K562 (cell line): Measurements from ENCODE around the gene ZNF668. TPM values are rescaled to one million over a fixed set of nuclear protein-coding genes. Genes with fewer than 3 reads are reported as not detected.

ENCODE experiments used
- OTX1 ChIP-seq: fragments of 450-650 bp; formaldehyde crosslinking; IDR thresholded peaks from 2 replicates; pipeline ENCODE4 v1.4.0; 2022; ENCODE audit warnings: mild to moderate bottlenecking
- PHTF2 ChIP-seq: fragments of 250-450 bp; sonication (Bioruptor Pico); IDR thresholded peaks from 2 replicates; pipeline ENCODE4 v1.5.0; 2021; ENCODE audit warnings: mild to moderate bottlenecking
- POLR2H ChIP-seq: IDR thresholded peaks from 2 replicates; pipeline ENCODE4 v1.6.1; 2016; ENCODE audit warnings: missing genetic modification characterization, low read depth, mild to moderate bottlenecking, control low read depth, missing compliant biosample characterization, moderate library complexity
- WHSC1 ChIP-seq: IDR thresholded peaks from one replicate; pipeline ENCODE4 v1.6.1; 2012; ENCODE audit warnings: low read length, control low read depth, inconsistent platforms
- ZNF280B ChIP-seq: fragments of 250-450 bp; sonication (Bioruptor Pico); IDR thresholded peaks from 2 replicates; pipeline ENCODE4 v1.5.1; 2021; ENCODE audit warnings: mild to moderate bottlenecking
- ZNF318 ChIP-seq, 2 experiments: fragments of 450-650 bp; IDR thresholded peaks; 2 replicates each; pipeline ENCODE4 v1.6.1; 2016; ENCODE audit warnings: mild to moderate bottlenecking in 2 of 2, borderline replicate concordance in 1 of 2, low read depth in 1 of 2, moderate library complexity in 1 of 2
- polyA plus RNA-seq, 8 experiments: library from polyadenylated mRNA; depleted of rRNA in 4 of 8; stranded (reverse) in 5 of 8; unstranded in 3 of 8; fragments of >200 nt; fragmentation: Nextera tagmentation in 2 of 8; fragmentation: Illumina TruSeq in 1 of 8; extraction: Ambion mirVana in 2 of 8; extraction: Trizol in 1 of 8; gene quantifications; 2 replicates each; pipeline versions ENCODE4 v1.2.1 to v1.2.3, GENCODE V29; 2011 to 2014; ENCODE audit warnings: inconsistent platforms in 1 of 8, missing spikeins in 1 of 8
- total RNA-seq, 7 experiments: library from RNA; depleted of rRNA in 6 of 7; stranded (reverse); fragments of >200 nt in 6 of 7; fragmentation: Illumina TruSeq in 2 of 7; extraction: Trizol in 2 of 7; gene quantifications; 2 replicates each; pipeline versions ENCODE4 v1.2.1 to v1.2.3, GENCODE V29; 2011 to 2021; ENCODE audit warnings: low replicate concordance in 1 of 7
- TF ChIP-seq, protein P1 (sequence below): sonication (generic); formaldehyde crosslinking; IDR thresholded peaks from 2 replicates; pipeline ENCODE4 v1.8.0; 2022; ENCODE audit warnings: mild to moderate bottlenecking, missing genetic modification reagents

The ZNF668 gene
- total and polyA plus RNA-seq, 9 of the 15 experiments (the other 6 are each of a cell fraction or from before 2014, with no cell fraction given) = 0.04 to 15.3 (median 3.8) TPM; not detected in 1

DNA sequence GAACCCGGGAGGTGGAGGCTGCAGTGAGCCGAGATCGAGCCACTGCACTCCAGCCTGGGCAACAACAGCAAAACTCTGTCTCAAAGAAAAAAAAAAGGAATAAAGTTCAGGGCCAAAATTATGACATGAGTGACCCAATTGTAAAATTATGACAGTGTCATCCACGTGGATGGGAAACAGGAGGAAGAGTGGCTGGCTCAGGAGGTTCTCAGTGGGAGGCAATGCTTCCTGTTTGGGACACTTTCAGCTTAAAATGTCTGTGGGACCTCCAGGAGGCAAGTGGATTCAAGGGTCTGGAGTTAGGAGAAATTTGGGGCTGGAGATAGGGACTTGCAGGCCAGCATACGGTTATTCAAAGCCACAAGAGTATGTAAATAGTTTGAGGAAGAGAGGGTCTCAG, 48.7 kb downstream of the ZNF668 start (continued):
- TF ChIP-seq ZNF318 (IDR thresholded peaks at IDR 0.05; ENCODE audit: borderline replicate concordance in 1 of 2, low read depth in 1 of 2) (no peak), OTX1 (no peak), WHSC1 (no peak), POLR2H (tag) (no peak), ZNF280B (CRISPR knock-in tag) (no peak), PHTF2 (no peak)
- TF ChIP-seq, protein P1, sequence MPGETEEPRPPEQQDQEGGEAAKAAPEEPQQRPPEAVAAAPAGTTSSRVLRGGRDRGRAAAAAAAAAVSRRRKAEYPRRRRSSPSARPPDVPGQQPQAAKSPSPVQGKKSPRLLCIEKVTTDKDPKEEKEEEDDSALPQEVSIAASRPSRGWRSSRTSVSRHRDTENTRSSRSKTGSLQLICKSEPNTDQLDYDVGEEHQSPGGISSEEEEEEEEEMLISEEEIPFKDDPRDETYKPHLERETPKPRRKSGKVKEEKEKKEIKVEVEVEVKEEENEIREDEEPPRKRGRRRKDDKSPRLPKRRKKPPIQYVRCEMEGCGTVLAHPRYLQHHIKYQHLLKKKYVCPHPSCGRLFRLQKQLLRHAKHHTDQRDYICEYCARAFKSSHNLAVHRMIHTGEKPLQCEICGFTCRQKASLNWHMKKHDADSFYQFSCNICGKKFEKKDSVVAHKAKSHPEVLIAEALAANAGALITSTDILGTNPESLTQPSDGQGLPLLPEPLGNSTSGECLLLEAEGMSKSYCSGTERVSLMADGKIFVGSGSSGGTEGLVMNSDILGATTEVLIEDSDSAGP (CRISPR knock-in tag) = no peak
